Nephron (organoid): ENCODE results near the gene VSIG8.

Experiments used
- H3K27ac Mint-ChIP-seq, 3 experiments: 2 replicates each; pipeline ENCODE4 v1.8.0; 2020; ENCODE audit warnings: mixed read lengths in 3 of 3, mild to moderate bottlenecking in 2 of 3, moderate library complexity in 1 of 3
- H3K27me3 Mint-ChIP-seq: 2 replicates; pipeline ENCODE4 v1.8.0; 2021; ENCODE audit warnings: low read depth, mild to moderate bottlenecking, moderate library complexity, mixed read lengths
- H3K36me3 Mint-ChIP-seq: 2 replicates; pipeline ENCODE4 v1.8.0; 2020; ENCODE audit warnings: low read depth, mixed read lengths
- H3K4me1 Mint-ChIP-seq: 2 replicates; pipeline ENCODE4 v1.8.0; 2020; ENCODE audit warnings: mixed read lengths
- H3K4me3 Mint-ChIP-seq, 3 experiments: 2 replicates each; pipeline ENCODE4 v1.8.0; 2020; ENCODE audit warnings: mild to moderate bottlenecking in 3 of 3, mixed read lengths in 3 of 3, moderate library complexity in 2 of 3
- H3K9me3 Mint-ChIP-seq: 2 replicates; pipeline ENCODE4 v1.8.0; 2020; ENCODE audit warnings: mixed read lengths
- TF ChIP-seq, protein P1 (sequence below), 3 experiments: fragments of 200-600 bp; sonication (generic); IDR thresholded peaks; one replicate each; pipeline ENCODE4 v1.5.0; 2021; ENCODE audit warnings: antibody characterized with exemption in 3 of 3; ENCODE audit not compliant: unreplicated experiment in 3 of 3

VSIG8 gene

DNA sequence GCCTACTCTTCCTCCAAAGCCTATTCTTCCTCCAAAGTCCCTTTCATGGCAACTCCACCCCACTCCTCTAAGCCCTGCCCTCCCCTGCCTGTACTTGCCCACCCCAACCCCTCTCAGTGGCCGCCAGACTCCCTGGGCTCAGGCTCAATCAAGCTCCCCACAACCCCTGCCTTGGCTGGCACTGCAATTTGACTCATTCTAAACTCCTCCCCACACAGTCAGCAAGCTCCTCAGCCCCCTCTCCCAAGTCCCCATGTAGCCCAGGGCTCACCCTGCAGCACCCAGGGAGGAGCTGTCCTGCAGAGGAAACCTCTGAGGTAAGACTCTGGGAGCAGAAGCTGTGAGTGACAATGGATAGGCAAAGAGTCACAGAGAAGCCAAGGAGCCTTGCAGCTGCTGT lies 3.6 kb upstream of the VSIG8 start:
- peaks cover 17% of the 10 kb centered on the region for H3K27me3 Mint-ChIP-seq
- TF ChIP-seq, protein P1, sequence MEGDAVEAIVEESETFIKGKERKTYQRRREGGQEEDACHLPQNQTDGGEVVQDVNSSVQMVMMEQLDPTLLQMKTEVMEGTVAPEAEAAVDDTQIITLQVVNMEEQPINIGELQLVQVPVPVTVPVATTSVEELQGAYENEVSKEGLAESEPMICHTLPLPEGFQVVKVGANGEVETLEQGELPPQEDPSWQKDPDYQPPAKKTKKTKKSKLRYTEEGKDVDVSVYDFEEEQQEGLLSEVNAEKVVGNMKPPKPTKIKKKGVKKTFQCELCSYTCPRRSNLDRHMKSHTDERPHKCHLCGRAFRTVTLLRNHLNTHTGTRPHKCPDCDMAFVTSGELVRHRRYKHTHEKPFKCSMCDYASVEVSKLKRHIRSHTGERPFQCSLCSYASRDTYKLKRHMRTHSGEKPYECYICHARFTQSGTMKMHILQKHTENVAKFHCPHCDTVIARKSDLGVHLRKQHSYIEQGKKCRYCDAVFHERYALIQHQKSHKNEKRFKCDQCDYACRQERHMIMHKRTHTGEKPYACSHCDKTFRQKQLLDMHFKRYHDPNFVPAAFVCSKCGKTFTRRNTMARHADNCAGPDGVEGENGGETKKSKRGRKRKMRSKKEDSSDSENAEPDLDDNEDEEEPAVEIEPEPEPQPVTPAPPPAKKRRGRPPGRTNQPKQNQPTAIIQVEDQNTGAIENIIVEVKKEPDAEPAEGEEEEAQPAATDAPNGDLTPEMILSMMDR (IDR thresholded peaks at IDR 0.05; ENCODE audit: unreplicated experiment in 3 of 3), result no peak
- no peaks in the 10 kb centered on the region for H3K36me3 Mint-ChIP-seq
- peaks cover 21% of the 10 kb centered on the region for H3K4me1 Mint-ChIP-seq
- no peaks in the 10 kb centered on the region for H3K9me3 Mint-ChIP-seq
- H3K27ac Mint-ChIP-seq, result peak overlapping the region; percentile 16 to 96 (median 73)
- H3K4me3 Mint-ChIP-seq, result no peak overlapping the region

DNA sequence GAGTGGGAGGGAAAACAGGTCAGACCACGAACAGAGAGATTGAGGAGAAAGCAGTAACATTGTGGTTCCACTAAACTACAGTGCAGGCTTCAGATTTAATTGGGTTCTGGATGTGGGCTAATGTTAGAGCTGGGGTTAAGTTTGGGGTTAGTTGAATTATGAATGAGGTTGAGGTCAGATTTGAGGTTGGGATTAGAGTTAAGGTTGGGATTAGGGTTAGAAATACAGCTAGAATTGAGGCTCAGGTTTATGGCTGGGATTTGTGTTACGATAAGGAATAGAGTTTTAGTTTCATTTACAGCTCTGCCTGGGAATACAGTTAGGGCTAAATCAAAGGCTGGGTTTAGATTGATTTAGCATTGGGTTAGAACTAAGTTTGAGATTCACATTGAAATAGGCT lies 1.8 kb upstream of the VSIG8 start:
- H3K4me1 Mint-ChIP-seq, result peaks cover 21% of the 10 kb centered on the region
- no peak overlapping the region for H3K4me3 Mint-ChIP-seq
- TF ChIP-seq, protein P1 (IDR thresholded peaks at IDR 0.05; ENCODE audit: unreplicated experiment in 3 of 3), result no peak
- no peaks in the 10 kb centered on the region for H3K36me3 Mint-ChIP-seq
- H3K9me3 Mint-ChIP-seq, result no peaks in the 10 kb centered on the region
- H3K27ac Mint-ChIP-seq, result peak overlapping the region; percentile 1 to 27 (median 4)
- peaks cover 12% of the 10 kb centered on the region for H3K27me3 Mint-ChIP-seq

DNA sequence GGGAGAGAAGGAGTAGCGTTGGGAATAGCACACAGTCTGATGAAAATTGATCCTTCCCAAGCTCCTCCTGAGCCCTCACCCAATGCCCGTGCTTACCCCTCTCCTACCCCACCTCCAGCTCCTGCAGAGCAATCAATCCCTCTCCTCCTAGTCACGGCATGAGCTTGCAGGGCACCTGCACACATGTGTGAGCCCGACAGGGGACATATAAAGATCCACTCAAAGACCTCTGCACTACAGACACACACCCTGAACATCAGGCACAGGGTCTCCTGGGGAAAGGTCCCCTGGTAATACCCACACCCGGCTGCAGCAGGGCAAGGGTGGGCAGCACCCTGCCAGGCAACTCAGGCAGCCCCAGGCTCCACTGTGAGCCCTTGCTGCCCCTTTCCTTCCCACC lies 426 bp downstream of the VSIG8 start:
- no peaks in the 10 kb centered on the region for H3K9me3 Mint-ChIP-seq
- TF ChIP-seq, protein P1 (IDR thresholded peaks at IDR 0.05; ENCODE audit: unreplicated experiment in 3 of 3), result no peak
- peaks cover 9% of the 10 kb centered on the region for H3K4me1 Mint-ChIP-seq
- no peak overlapping the region for H3K4me3 Mint-ChIP-seq
- peaks cover 12% of the 10 kb centered on the region for H3K27me3 Mint-ChIP-seq
- no peak overlapping the region for H3K27ac Mint-ChIP-seq
- no peaks in the 10 kb centered on the region for H3K36me3 Mint-ChIP-seq

GRCh38 chr1:159861218-159861617 lies 1.2 kb downstream of the VSIG8 start:
- Mint-ChIP-seq H3K4me3 (no peak overlapping the region), H3K27me3 (peaks cover 17% of the 10 kb centered on the region), H3K36me3 (no peaks in the 10 kb centered on the region), H3K27ac (no peak overlapping the region), H3K4me1 (peaks cover 6% of the 10 kb centered on the region), H3K9me3 (no peaks in the 10 kb centered on the region)
- TF ChIP-seq, protein P1 (IDR thresholded peaks at IDR 0.05; ENCODE audit: unreplicated experiment in 3 of 3), result no peak

GRCh38 chr1:159860456-159860855 lies 2.0 kb downstream of the VSIG8 start:
- Mint-ChIP-seq H3K9me3 (no peaks in the 10 kb centered on the region), H3K27me3 (peaks cover 13% of the 10 kb centered on the region), H3K4me1 (peaks cover 6% of the 10 kb centered on the region), H3K27ac (no peak overlapping the region), H3K4me3 (no peak overlapping the region), H3K36me3 (no peaks in the 10 kb centered on the region)
- TF ChIP-seq, protein P1 (IDR thresholded peaks at IDR 0.05; ENCODE audit: unreplicated experiment in 3 of 3), result no peak

GRCh38 chr1:159859767-159860322 lies 2.6 kb downstream of the VSIG8 start:
- H3K27ac Mint-ChIP-seq, result no peak overlapping the region
- no peaks in the 10 kb centered on the region for H3K9me3 Mint-ChIP-seq
- H3K27me3 Mint-ChIP-seq, result peaks cover 17% of the 10 kb centered on the region
- TF ChIP-seq, protein P1 (IDR thresholded peaks at IDR 0.05; ENCODE audit: unreplicated experiment in 3 of 3), result no peak
- H3K4me3 Mint-ChIP-seq, result no peak overlapping the region
- H3K4me1 Mint-ChIP-seq, result peaks cover 5% of the 10 kb centered on the region
- no peaks in the 10 kb centered on the region for H3K36me3 Mint-ChIP-seq
